ENCODE data around the gene TMIGD2. TPM values are rescaled to one million over a fixed set of nuclear protein-coding genes. Genes with fewer than 3 reads are reported as not detected.

Gene TMIGD2
- polyA plus RNA-seq, 1 experiment = not detected

DNA sequence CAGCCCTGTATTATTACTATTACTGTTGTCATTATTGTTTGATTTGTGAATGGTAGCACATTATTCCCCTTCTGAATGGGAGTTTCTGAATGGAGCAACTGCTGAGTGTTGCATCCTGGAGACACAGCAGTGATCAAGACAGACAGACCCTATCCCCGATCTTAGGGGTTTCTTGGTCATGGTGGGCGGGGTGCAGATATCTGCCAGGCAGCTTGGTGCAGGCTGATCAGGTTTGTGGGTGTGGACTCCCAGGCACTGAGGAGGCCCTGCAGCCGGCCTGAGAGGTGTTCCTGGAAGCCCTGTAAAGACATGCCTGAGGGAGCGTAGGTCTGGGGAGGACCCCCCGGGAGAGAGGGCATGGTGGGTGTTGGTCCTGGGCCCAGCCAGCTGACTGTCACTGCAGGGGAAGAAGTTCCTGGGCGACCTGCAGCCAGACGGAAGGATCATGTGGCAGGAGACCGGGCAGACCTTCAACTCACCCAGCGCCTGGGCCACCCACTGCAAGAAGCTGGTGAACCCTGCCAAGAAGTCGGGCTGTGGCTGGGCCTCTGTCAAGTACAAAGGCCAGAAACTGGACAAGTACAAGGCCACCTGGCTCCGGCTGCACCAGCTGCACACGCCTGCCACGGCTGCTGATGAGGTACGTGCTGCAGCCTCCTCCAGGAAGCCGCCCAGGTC lies 43.3 kb upstream of the TMIGD2 start:
- CTCF ChIA-PET = interaction anchor here (4.1 kb wide), 1 partner anchor 7 kb away, joined by 47 read pairs; no protein-coding TSS in a partner anchor
- POLR2A ChIA-PET = no interaction called here
- Histone ChIP-seq H3K36me3 (ENCODE audit: control insufficient read depth, insufficient read depth, low read length) (0 out of 2 replicates have a peak, but pooled peaks cover 1% of the 10 kb centered on the region), H3K27me3 (ENCODE audit: control insufficient read depth, insufficient read depth, low read length) (no peaks in the 10 kb centered on the region), H3K4me3 (ENCODE audit: low read depth, low read length) (no peak overlapping the region)
- DNase-seq (ENCODE audit: low read depth) = no peak
- TF ChIP-seq CTCF (IDR thresholded peaks at IDR 0.05; ENCODE audit: insufficient read depth, low read depth, low read length) = no peak

- peak within 1 kb of the TSS; percentile 64 for H3K4me3 ChIP-seq (ENCODE audit: low read depth, low read length)
- ChIA-PET POLR2A (interaction anchor here (1.1 kb wide), 1 partner anchor 16 kb away, joined by 4 read pairs; no protein-coding TSS in a partner anchor), CTCF (interaction anchor here (1.2 to 4.1 kb wide), 4 partner anchors 9 to 182 kb away, joined by 3 to 47 read pairs (median 6); partner anchors contain the start of gene SH3GL1)
- H3K36me3 ChIP-seq (ENCODE audit: control insufficient read depth, insufficient read depth, low read length) = no peaks in the 10 kb centered on the region
- H3K27me3 ChIP-seq (ENCODE audit: control insufficient read depth, insufficient read depth, low read length) = no peaks in the 10 kb centered on the region
- no peak for DNase-seq (ENCODE audit: low read depth)
- no peak for TF ChIP-seq CTCF (IDR thresholded peaks at IDR 0.05; ENCODE audit: insufficient read depth, low read depth, low read length)
Observed at GRCh38 chr19:4343370-4344307, 41.5 kb upstream of the TMIGD2 start, which contains the start of gene MPND. Gene MPND (plus strand): TSS chr19:4343562. CDS start chr19:4343594, 32 bp downstream.

DNA sequence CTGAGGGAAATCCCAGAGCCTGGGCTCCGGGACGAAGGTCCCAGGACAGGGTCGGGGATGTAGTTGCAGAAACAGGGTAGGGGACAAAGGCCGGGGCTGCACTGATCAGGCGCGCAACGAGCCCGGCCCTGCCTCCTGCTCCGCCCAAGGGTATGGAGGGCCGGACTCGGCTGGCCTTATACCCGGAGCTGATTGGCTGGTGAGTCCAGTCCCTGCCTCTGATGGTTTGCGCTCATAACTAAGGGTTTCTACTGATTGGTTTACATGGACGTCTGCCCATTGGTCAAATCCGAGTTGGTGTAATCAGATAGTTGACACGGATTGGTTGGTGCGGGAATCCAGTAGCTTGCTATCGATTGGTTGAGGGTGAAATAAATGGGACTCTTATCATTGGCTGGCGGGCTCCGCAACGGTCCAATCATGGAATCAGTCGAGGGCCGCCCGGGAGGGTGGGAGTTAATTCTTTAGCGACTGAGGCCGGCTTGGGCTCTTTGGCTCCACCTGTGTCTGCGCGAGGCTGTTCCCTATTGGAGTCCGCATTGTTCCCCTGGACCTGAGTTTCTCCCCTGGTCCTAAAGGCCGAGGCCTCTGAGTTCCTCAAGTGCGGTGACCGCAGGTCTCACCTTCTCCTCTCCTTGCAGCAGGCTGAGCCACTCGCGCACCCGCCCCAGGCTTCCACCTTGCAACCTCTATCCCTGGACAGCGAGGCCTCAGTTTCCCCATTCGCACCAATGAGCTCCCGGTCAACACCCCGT lies 40.6 kb upstream of the TMIGD2 start:
- peak; percentile 49 for TF ChIP-seq CTCF (IDR thresholded peaks at IDR 0.05; ENCODE audit: insufficient read depth, low read depth, low read length)
- H3K36me3 ChIP-seq (ENCODE audit: control insufficient read depth, insufficient read depth, low read length) = no peaks in the 10 kb centered on the region
- peak; percentile 100 for DNase-seq (ENCODE audit: low read depth)
- POLR2A ChIA-PET = interaction anchor here (0.8 to 1.1 kb wide), 2 partner anchors 11 to 15 kb away, joined by 3 to 4 read pairs; no protein-coding TSS in a partner anchor
- CTCF ChIA-PET = interaction anchor here (0.8 to 4.1 kb wide), 5 partner anchors 10 to 293 kb away, joined by 3 to 47 read pairs (median 5); partner anchors contain the start of gene SH3GL1
- no peaks in the 10 kb centered on the region for H3K27me3 ChIP-seq (ENCODE audit: control insufficient read depth, insufficient read depth, low read length)
- H3K4me3 ChIP-seq (ENCODE audit: low read depth, low read length) = peak overlapping the region; percentile 64

- POLR2A ChIA-PET = interaction anchor here (0.8 to 1.1 kb wide), 2 partner anchors 10 to 14 kb away, joined by 3 to 4 read pairs; no protein-coding TSS in a partner anchor
Observed at GRCh38 chr19:4342314-4342614, 40.1 kb upstream of the TMIGD2 start.

More at GRCh38 chr19:4342314-4342614, 40.1 kb upstream of the TMIGD2 start:
- Histone ChIP-seq H3K36me3 (ENCODE audit: control insufficient read depth, insufficient read depth, low read length) (no peaks in the 10 kb centered on the region), H3K27me3 (ENCODE audit: control insufficient read depth, insufficient read depth, low read length) (no peaks in the 10 kb centered on the region), H3K4me3 (ENCODE audit: low read depth, low read length) (peak overlapping the region; percentile 53)
- CTCF ChIA-PET = interaction anchor here (0.8 to 4.1 kb wide), 4 partner anchors 11 to 294 kb away, joined by 3 to 47 read pairs (median 5); partner anchors contain the start of gene SH3GL1
- no peak for TF ChIP-seq CTCF (IDR thresholded peaks at IDR 0.05; ENCODE audit: insufficient read depth, low read depth, low read length)
- no peak for DNase-seq (ENCODE audit: low read depth)
